Naive thymus-derived CD8-positive, alpha-beta T cell (primary cell): ENCODE data around the gene SLC12A7. TPM values are rescaled to one million over a fixed set of nuclear protein-coding genes. Genes with fewer than 3 reads are reported as not detected.

Experiments used
- microRNA-seq: library from miRNA; unstranded; fragments of <30 nt; microRNA quantifications from one replicate; pipeline ENCODE4 v1.2.0, GENCODE V29; 2022; ENCODE audit warnings: borderline microRNAs expressed
- polyA plus RNA-seq, 3 donors: library from polyadenylated mRNA; unstranded; fragments of 300-500 nt; fragmentation: Illumina TruSeq; gene quantifications; one replicate each; pipeline ENCODE4 v1.2.3, GENCODE V29; 2021
- total RNA-seq, 8 experiments: library from RNA in 2 of 8; stranded (reverse) in 2 of 8; gene quantifications; one replicate each; pipeline ENCODE4 v1.2.3 and lab custom pipeline; 2021 to 2026

Gene SLC12A7
- total and polyA plus RNA-seq, 5 experiments from 2014 or later, result 7.3 to 68.3 (median 25.4) TPM

Small RNA genes within 50 kb of the gene (microRNA-seq; reads per million reads assigned to microRNA genes)
- not detected for gene MIR4635

Other genes starting within 250 kb of the SLC12A7 start
- gene BRD9, start 219.3 kb downstream of the SLC12A7 start, total RNA-seq, result 10 to 100 TPM; 77.9 to 79.4 TPM
- 10 to 100 TPM; 10.4 to 15.4 (median 11.5) TPM for gene BRD9, start 219.3 kb downstream of the SLC12A7 start, polyA plus RNA-seq
- under 1 TPM; 0.55 to 0.60 TPM for gene TRIP13, start 219.2 kb downstream of the SLC12A7 start, total RNA-seq
- 1 to 10 TPM in 2 of 3 donors, under 1 TPM in 1; 0.75 to 1.5 (median 1.1) TPM for gene TRIP13, start 219.2 kb downstream of the SLC12A7 start, polyA plus RNA-seq
- not detected for gene NKD2, start 103.3 kb downstream of the SLC12A7 start, total RNA-seq
- under 1 TPM in 1 of 3 donors, not detected in 2; 0.14 TPM for gene NKD2, start 103.3 kb downstream of the SLC12A7 start, polyA plus RNA-seq
- gene SLC6A19, start 89.5 kb upstream of the SLC12A7 start, total RNA-seq, result not detected
- not detected for gene SLC6A19, start 89.5 kb upstream of the SLC12A7 start, polyA plus RNA-seq
- not detected for gene SLC6A18, start 113.3 kb upstream of the SLC12A7 start, total RNA-seq
- gene SLC6A18, start 113.3 kb upstream of the SLC12A7 start, polyA plus RNA-seq, result not detected
- gene TERT, start 183.0 kb upstream of the SLC12A7 start, total RNA-seq, result under 1 TPM in 1 of 2 experiments, not detected in 1; 0.14 TPM
- under 1 TPM in 1 of 3 donors, not detected in 2; 0.12 TPM for gene TERT, start 183.0 kb upstream of the SLC12A7 start, polyA plus RNA-seq
- 10 to 100 TPM; 67.2 to 70.1 TPM for gene CLPTM1L, start 233.0 kb upstream of the SLC12A7 start, total RNA-seq
- 10 to 100 TPM; 24.9 to 66.4 (median 49.7) TPM for gene CLPTM1L, start 233.0 kb upstream of the SLC12A7 start, polyA plus RNA-seq